Astrocyte of the hippocampus (primary cell): ENCODE data around the gene CDC14C.

ENCODE experiments used
- DNase-seq: peaks from one replicate; pipeline ENCODE4 v3.0.0; 2011; ENCODE audit warnings: low read depth, low spot score

The CDC14C gene

DNA sequence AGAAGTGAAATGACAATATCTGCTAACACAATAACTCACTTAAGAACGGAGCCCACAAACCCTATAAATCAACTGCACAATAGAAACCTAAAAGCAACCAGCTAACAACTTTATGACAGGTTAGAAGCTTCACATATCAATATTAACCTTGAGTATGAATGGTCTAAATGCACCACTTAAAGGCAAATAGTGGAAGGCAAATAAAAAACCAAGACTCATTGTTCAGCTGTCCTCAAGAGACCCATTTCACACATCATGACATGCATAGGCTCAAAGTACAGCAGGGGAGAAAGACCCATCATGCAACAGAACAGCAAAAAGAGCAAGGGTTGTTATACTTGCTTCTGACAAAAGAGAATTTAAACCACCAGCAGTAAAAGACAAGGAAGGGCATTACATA lies 46.8 kb downstream of the CDC14C start:
- DNase-seq = no peak

- DNase-seq = no peak
Observed at GRCh38 chr7:48976253-48976652, 51.9 kb downstream of the CDC14C start.

GRCh38 chr7:48976850-48977249 lies 52.5 kb downstream of the CDC14C start:
- no peak for DNase-seq
